HL-60 (cell line): Measurements from ENCODE around the gene TRIOBP.

Source experiments
- DNase-seq, 2 experiments: peaks; one replicate each; pipeline ENCODE4 v3.0.0-alpha.2; 2010 to 2020; ENCODE audit warnings: low read depth in 1 of 2, low spot score in 1 of 2
- H3K27ac ChIP-seq: fragments of 250-450 bp; sonication (Bioruptor Pico); replicated peaks from 2 replicates; pipeline ENCODE4 v1.5.1; 2020; ENCODE audit warnings: mild to moderate bottlenecking, moderate library complexity
- H3K27me3 ChIP-seq: fragments of 250-450 bp; sonication (Bioruptor Pico); 2 replicates; pipeline ENCODE4 v1.5.1; 2021; ENCODE audit warnings: mild to moderate bottlenecking, moderate library complexity; ENCODE audit not compliant: insufficient read depth, poor library complexity, severe bottlenecking
- H3K4me3 ChIP-seq: replicated peaks from 2 replicates; pipeline ENCODE4 v1.5.1; 2011; ENCODE audit warnings: mild to moderate bottlenecking, control low read depth, low read length; ENCODE audit not compliant: insufficient read depth
- CTCF ChIP-seq: IDR thresholded peaks from one replicate; pipeline ENCODE4 v1.5.1; 2011; ENCODE audit warnings: low read length, control low read depth, inconsistent platforms; ENCODE audit not compliant: insufficient read depth
- GABPA ChIP-seq: IDR thresholded peaks from 2 replicates; pipeline ENCODE4 v1.6.1; 2012; ENCODE audit warnings: low read depth
- POLR2AphosphoS5 ChIP-seq: IDR thresholded peaks from 2 replicates; pipeline ENCODE4 v1.6.1; 2012; ENCODE audit warnings: low read depth
- REST ChIP-seq: IDR thresholded peaks from 2 replicates; pipeline ENCODE4 v1.6.1; 2012; ENCODE audit warnings: low read depth; ENCODE audit not compliant: insufficient replicate concordance
- SPI1 ChIP-seq: IDR thresholded peaks from 2 replicates; pipeline ENCODE4 v1.6.1; 2012; ENCODE audit warnings: low read depth, mild to moderate bottlenecking, borderline replicate concordance

TRIOBP gene

DNA sequence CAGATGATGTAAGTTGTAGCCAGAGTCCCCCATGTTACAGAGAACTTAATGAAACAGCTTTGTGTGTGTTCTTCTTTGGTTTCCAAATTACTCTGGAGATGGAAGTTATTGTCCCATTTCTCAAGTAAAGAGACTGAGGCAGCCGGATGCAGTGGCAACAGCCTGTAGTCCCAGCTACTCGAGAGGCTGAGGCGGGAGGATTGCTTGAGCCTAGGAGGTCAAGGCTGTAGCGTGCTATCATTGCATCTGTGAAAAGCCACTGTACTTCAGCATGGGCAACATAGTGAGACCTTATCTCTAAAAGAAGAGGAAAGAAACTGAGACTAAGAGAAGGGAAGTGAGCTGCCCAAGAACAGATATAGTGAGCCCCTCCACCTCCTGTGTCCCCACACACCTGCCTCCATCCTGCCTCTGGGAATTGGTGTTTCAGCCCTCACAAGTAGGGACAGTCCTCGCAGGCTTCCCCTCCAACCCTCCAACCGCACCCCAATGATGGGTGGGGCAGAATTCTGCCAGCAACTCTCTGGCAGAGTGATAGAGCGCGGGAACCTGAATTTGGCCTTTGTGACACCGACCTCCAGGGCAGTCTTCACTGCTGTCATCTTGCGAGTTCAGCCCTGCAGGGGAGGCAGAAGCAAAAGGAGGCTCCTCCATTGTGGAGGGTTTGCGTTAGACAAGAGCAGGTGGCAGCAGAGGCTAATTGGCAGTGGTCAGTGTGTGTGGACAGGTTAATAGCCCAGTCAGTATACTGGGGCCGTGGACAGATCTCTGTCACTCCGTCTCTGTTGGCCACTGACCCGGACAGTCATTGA, 36.7 kb upstream of the TRIOBP start:
- DNase-seq: no peak
- H3K27me3 ChIP-seq: no peaks in the 10 kb centered on the region
- TF ChIP-seq POLR2AphosphoS5: no peak
- no peak for TF ChIP-seq GABPA
- no peak for TF ChIP-seq CTCF
- TF ChIP-seq SPI1: no peak
- TF ChIP-seq REST: no peak
- H3K4me3 ChIP-seq: peak overlapping the region; percentile 92
- no peak overlapping the region for H3K27ac ChIP-seq

- TF ChIP-seq REST (no peak), POLR2AphosphoS5 (no peak), CTCF (no peak), SPI1 (no peak), GABPA (no peak)
- Histone ChIP-seq H3K27me3 (no peaks in the 10 kb centered on the region), H3K4me3 (peak overlapping the region; percentile 92), H3K27ac (no peak overlapping the region)
- no peak for DNase-seq
Measured at GRCh38 chr22:37660709-37661045, 36.2 kb upstream of the TRIOBP start.

GRCh38 chr22:37661160-37661924, 35.5 kb upstream of the TRIOBP start:
- Histone ChIP-seq H3K27ac (no peak overlapping the region), H3K4me3 (peak overlapping the region; percentile 92), H3K27me3 (no peaks in the 10 kb centered on the region)
- TF ChIP-seq REST (no peak), CTCF (peak; percentile 27)
- no peak for DNase-seq
